GM23338 (cell line): ENCODE measurements around the gene UNC80.

Source experiments
- CTCF ChIP-seq, 2 experiments: fragments of 200-600 bp in 1 of 2; sonication (generic) in 1 of 2; conservative IDR thresholded peaks; 2 replicates each; pipeline versions ENCODE4 v1.5.1 to v1.6.1; 2016 to 2017; ENCODE audit warnings: antibody characterized with exemption in 2 of 2, low read depth in 2 of 2, mild to moderate bottlenecking in 2 of 2, moderate library complexity in 1 of 2
- EZH2 ChIP-seq: fragments of 200-600 bp; sonication (generic); IDR thresholded peaks from one replicate; pipeline ENCODE4 v1.8.0; 2017; ENCODE audit warnings: antibody characterized with exemption, mild to moderate bottlenecking, low read depth; ENCODE audit not compliant: unreplicated experiment
- JUNB ChIP-seq: IDR thresholded peaks from one replicate; pipeline ENCODE4 v1.6.1; 2016; ENCODE audit warnings: antibody characterized with exemption; ENCODE audit not compliant: unreplicated experiment
- REST ChIP-seq: IDR thresholded peaks from one replicate; pipeline ENCODE4 v1.6.1; 2018; ENCODE audit warnings: antibody characterized with exemption; ENCODE audit not compliant: unreplicated experiment

- TF ChIP-seq CTCF (conservative IDR thresholded peaks at IDR 0.05; ENCODE audit: low read depth in 2 of 2): no peak
- TF ChIP-seq EZH2: no peak
- TF ChIP-seq JUNB: no peak
- TF ChIP-seq REST: no peak
Observed at GRCh38 chr2:209766613-209767012, 5.0 kb upstream of the UNC80 start.
